H9 (cell line): ENCODE measurements around the gene PIP5K1A. TPM values are rescaled to one million over a fixed set of nuclear protein-coding genes. Genes with fewer than 3 reads are reported as not detected.

ENCODE experiments used
- DNase-seq: peaks from one replicate; pipeline ENCODE4 v3.0.0-alpha.2; 2017
- H2AFZ ChIP-seq: one replicate; pipeline ENCODE4 v1.6.1; 2013; ENCODE audit warnings: mild to moderate bottlenecking, low read length, control low read depth, moderate library complexity
- H2AK5ac ChIP-seq: 2 replicates; pipeline ENCODE4 v1.6.1; 2013; ENCODE audit warnings: low read length, control low read depth, mixed read lengths; ENCODE audit not compliant: insufficient read length
- H2BK120ac ChIP-seq: one replicate; pipeline ENCODE4 v1.6.1; 2013; ENCODE audit warnings: low read depth, mild to moderate bottlenecking, low read length, control low read depth, inconsistent platforms; ENCODE audit not compliant: poor library complexity, severe bottlenecking
- H2BK12ac ChIP-seq: 2 replicates; pipeline ENCODE4 v1.6.1; 2013; ENCODE audit warnings: low read length, control low read depth, mixed read lengths, low read depth; ENCODE audit not compliant: insufficient read length
- H2BK15ac ChIP-seq: 2 replicates; pipeline ENCODE4 v1.6.1; 2013; ENCODE audit warnings: low read depth, low read length, control low read depth
- H2BK20ac ChIP-seq: one replicate; pipeline ENCODE4 v1.6.1; 2013; ENCODE audit warnings: low read depth, mild to moderate bottlenecking, low read length, control low read depth, inconsistent platforms; ENCODE audit not compliant: poor library complexity, severe bottlenecking
- H2BK5ac ChIP-seq: 2 replicates; pipeline ENCODE4 v1.6.1; 2013; ENCODE audit warnings: low read length, control low read depth, mixed read lengths; ENCODE audit not compliant: insufficient read length
- H3K14ac ChIP-seq: 2 replicates; pipeline ENCODE4 v1.6.1; 2013; ENCODE audit warnings: low read length, control low read depth; ENCODE audit not compliant: insufficient read depth
- H3K18ac ChIP-seq: 2 replicates; pipeline ENCODE4 v1.6.1; 2013; ENCODE audit warnings: low read depth, mild to moderate bottlenecking, mixed read lengths, low read length, control low read depth; ENCODE audit not compliant: insufficient read length
- H3K23ac ChIP-seq: 2 replicates; pipeline ENCODE4 v1.6.1; 2013; ENCODE audit warnings: low read length, control low read depth, mixed read lengths, low read depth; ENCODE audit not compliant: insufficient read length
- H3K23me2 ChIP-seq: 2 replicates; pipeline ENCODE4 v1.6.1; 2013; ENCODE audit warnings: low read depth, mild to moderate bottlenecking, mixed read lengths, low read length, control low read depth; ENCODE audit not compliant: insufficient read length, poor library complexity, severe bottlenecking
- H3K27ac ChIP-seq: 2 replicates; pipeline ENCODE4 v1.5.1; 2013; ENCODE audit warnings: low read length, control low read depth, mixed read lengths, low read depth; ENCODE audit not compliant: insufficient read length
- H3K27me3 ChIP-seq: 2 replicates; pipeline ENCODE4 v1.6.1; 2013; ENCODE audit warnings: low read length, control low read depth, inconsistent platforms; ENCODE audit not compliant: insufficient read depth
- H3K4ac ChIP-seq: 2 replicates; pipeline ENCODE4 v1.6.1; 2013; ENCODE audit warnings: low read depth, mild to moderate bottlenecking, control low read depth, inconsistent platforms, low read length, moderate library complexity
- H3K4me1 ChIP-seq: 2 replicates; pipeline ENCODE4 v1.6.1; 2013; ENCODE audit warnings: low read length, control low read depth, inconsistent platforms; ENCODE audit not compliant: insufficient read depth
- H3K4me2 ChIP-seq: 2 replicates; pipeline ENCODE4 v1.6.1; 2013; ENCODE audit warnings: low read length, control low read depth, mixed read lengths; ENCODE audit not compliant: insufficient read length, insufficient read depth
- H3K56ac ChIP-seq: 2 replicates; pipeline ENCODE4 v1.6.1; 2013; ENCODE audit warnings: low read depth, mild to moderate bottlenecking, mixed read lengths, low read length, control low read depth; ENCODE audit not compliant: insufficient read length
- H3K79me1 ChIP-seq: 2 replicates; pipeline ENCODE4 v1.6.1; 2013; ENCODE audit warnings: low read depth, mild to moderate bottlenecking, moderate library complexity, low read length, control low read depth, inconsistent platforms; ENCODE audit not compliant: insufficient read depth, poor library complexity, severe bottlenecking
- H3K79me2 ChIP-seq: 2 replicates; pipeline ENCODE4 v1.6.1; 2013; ENCODE audit warnings: low read length, control low read depth, inconsistent platforms; ENCODE audit not compliant: insufficient read depth
- H3K9ac ChIP-seq: 2 replicates; pipeline ENCODE4 v1.6.1; 2013; ENCODE audit warnings: low read length, control low read depth, mixed read lengths; ENCODE audit not compliant: insufficient read length; ENCODE audit errors: extremely low read depth
- H3K9me3 ChIP-seq: one replicate; pipeline ENCODE4 v1.6.1; 2013; ENCODE audit warnings: low read depth, low read length, inconsistent platforms; ENCODE audit not compliant: control insufficient read depth
- H3T11ph ChIP-seq: one replicate; pipeline ENCODE4 v1.6.1; 2013; ENCODE audit warnings: mild to moderate bottlenecking, low read length, control low read depth, inconsistent platforms
- H4K20me1 ChIP-seq: one replicate; pipeline ENCODE4 v1.6.1; 2013; ENCODE audit not compliant: control insufficient read depth, insufficient read length, insufficient read depth
- H4K5ac ChIP-seq: 2 replicates; pipeline ENCODE4 v1.6.1; 2013; ENCODE audit warnings: low read depth, mild to moderate bottlenecking, mixed read lengths, low read length, control low read depth; ENCODE audit not compliant: insufficient read length
- H4K8ac ChIP-seq: replicated peaks from 2 replicates; pipeline ENCODE4 v1.6.1; 2013; ENCODE audit warnings: low read length, control low read depth, mixed read lengths, low read depth; ENCODE audit not compliant: insufficient read length
- H4K91ac ChIP-seq: 2 replicates; pipeline ENCODE4 v1.6.1; 2013; ENCODE audit warnings: low read depth, mild to moderate bottlenecking, moderate library complexity, mixed read lengths, low read length, control low read depth; ENCODE audit not compliant: insufficient read length
- H3K27ac Mint-ChIP-seq, 3 experiments: 2 replicates in 2 of 3; 3 replicates in 1 of 3; pipeline ENCODE4 v1.8.0; 2020 to 2021; ENCODE audit warnings: mixed read lengths in 3 of 3, mild to moderate bottlenecking in 1 of 3, moderate library complexity in 1 of 3
- H3K27me3 Mint-ChIP-seq: 2 replicates; pipeline ENCODE4 v1.8.0; 2021; ENCODE audit warnings: low read depth, mild to moderate bottlenecking, moderate library complexity, mixed read lengths
- H3K36me3 Mint-ChIP-seq, 3 experiments: 2 replicates in 2 of 3; 3 replicates in 1 of 3; pipeline ENCODE4 v1.8.0; 2020 to 2021; ENCODE audit warnings: low read depth in 3 of 3, mixed read lengths in 3 of 3; ENCODE audit not compliant: insufficient read depth in 1 of 3
- H3K4me1 Mint-ChIP-seq, 2 experiments: 2 replicates each; pipeline ENCODE4 v1.8.0; 2020; ENCODE audit warnings: mixed read lengths in 2 of 2
- H3K4me3 Mint-ChIP-seq, 2 experiments: 2 replicates in 1 of 2; 3 replicates in 1 of 2; pipeline ENCODE4 v1.8.0; 2020 to 2021; ENCODE audit warnings: mild to moderate bottlenecking in 2 of 2, mixed read lengths in 2 of 2, moderate library complexity in 1 of 2
- H3K9me3 Mint-ChIP-seq, 2 experiments: 2 replicates in 1 of 2; 3 replicates in 1 of 2; pipeline ENCODE4 v1.8.0; 2020; ENCODE audit warnings: mild to moderate bottlenecking in 2 of 2, mixed read lengths in 2 of 2, moderate library complexity in 1 of 2
- WGBS: extraction: QIAGEN DNeasy Blood & Tissue Kit; methylation state at CpG from one replicate; pipeline ENCODE4 v1.1.7; 2013; ENCODE audit warnings: missing lambda C conversion rate, low lambda C conversion rate, mixed read lengths; ENCODE audit not compliant: insufficient read length; ENCODE audit errors: extremely low coverage; 5-methylcytosine and 5-hydroxymethylcytosine counted together
- total RNA-seq: library from RNA; stranded (reverse); gene quantifications from 2 replicates; pipeline ENCODE4 v1.2.1, GENCODE V29; 2021
- TF ChIP-seq, protein P1 (sequence below): fragments of 200-600 bp; sonication (generic); conservative IDR thresholded peaks from 3 replicates; pipeline ENCODE4 v1.8.0; 2021; ENCODE audit warnings: antibody characterized with exemption, mild to moderate bottlenecking

The PIP5K1A gene
- total RNA-seq, 1 experiment from 2014 or later: 94.6 TPM

DNA sequence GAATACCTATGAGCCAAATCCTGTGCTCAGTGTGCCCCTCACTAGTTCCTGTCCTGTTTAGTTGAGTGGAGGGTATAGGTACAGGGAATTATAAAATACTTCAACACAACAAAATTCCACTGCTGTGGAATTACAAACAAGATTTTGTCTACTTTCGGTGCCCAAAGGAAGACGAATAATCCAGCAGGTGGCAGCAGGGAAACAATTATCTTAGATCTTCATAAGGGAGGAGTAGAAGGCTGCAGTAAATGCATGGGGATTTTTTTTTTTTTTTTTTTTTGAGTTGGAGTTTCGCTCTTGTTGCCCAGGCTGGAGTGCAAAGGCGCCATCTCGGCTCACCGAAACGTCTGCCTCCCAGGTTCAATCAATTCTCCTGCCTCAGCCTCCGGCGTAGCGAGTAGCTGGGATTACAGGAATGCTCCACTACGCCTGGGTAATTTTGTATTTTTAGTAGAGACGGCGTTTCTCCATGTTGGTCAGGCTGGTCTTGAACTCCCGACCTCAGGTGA is 2.0 kb upstream of the PIP5K1A start:
- Mint-ChIP-seq H3K9me3 (peaks cover 2% of the 10 kb centered on the region in 2 experiments; a peak in 2 of 5 replicates), H3K4me3 (peak overlapping the region in 1 of 2 experiments; percentile 67; a peak in 2 of 5 replicates), H3K27me3 (peaks cover 6% of the 10 kb centered on the region), H3K4me1 (peaks cover 20 to 23% of the 10 kb centered on the region in 2 experiments), H3K27ac (peak overlapping the region in 1 of 3 experiments; percentile 42; a peak in 1 of 7 replicates), H3K36me3 (peaks cover 3 to 8% (median 4%) of the 10 kb centered on the region in 3 experiments; a peak in 5 of 7 replicates)
- Histone ChIP-seq H3K18ac (no peak overlapping the region), H4K5ac (no peak overlapping the region), H3K79me1 (no peaks in the 10 kb centered on the region), H3K14ac (no peak overlapping the region), H2BK5ac (no peak overlapping the region), H2BK20ac (no peak overlapping the region), H3K23me2 (peaks cover 6% of the 10 kb centered on the region), H3T11ph (no peak overlapping the region), H3K4me2 (no peak overlapping the region), H3K9ac (no peak overlapping the region), H2BK12ac (no peak overlapping the region), H2AFZ (no peak overlapping the region), H4K91ac (no peak overlapping the region), H3K27ac (no peak overlapping the region), H3K23ac (no peak overlapping the region), H3K9me3 (no peaks in the 10 kb centered on the region), H2AK5ac (no peak overlapping the region), H3K56ac (no peak overlapping the region), H4K8ac (no peak overlapping the region), H3K4ac (no peak overlapping the region), H2BK120ac (no peak overlapping the region), H3K79me2 (peaks cover 21% of the 10 kb centered on the region), H2BK15ac (no peak overlapping the region), H4K20me1 (no peaks in the 10 kb centered on the region), H3K4me1 (no peaks in the 10 kb centered on the region), H3K27me3 (no peaks in the 10 kb centered on the region)
- no CpG with 5 or more reads among the region's 14 CpGs for whole genome bisulfite sequencing
- peak; percentile 35 for DNase-seq
- TF ChIP-seq, protein P1, sequence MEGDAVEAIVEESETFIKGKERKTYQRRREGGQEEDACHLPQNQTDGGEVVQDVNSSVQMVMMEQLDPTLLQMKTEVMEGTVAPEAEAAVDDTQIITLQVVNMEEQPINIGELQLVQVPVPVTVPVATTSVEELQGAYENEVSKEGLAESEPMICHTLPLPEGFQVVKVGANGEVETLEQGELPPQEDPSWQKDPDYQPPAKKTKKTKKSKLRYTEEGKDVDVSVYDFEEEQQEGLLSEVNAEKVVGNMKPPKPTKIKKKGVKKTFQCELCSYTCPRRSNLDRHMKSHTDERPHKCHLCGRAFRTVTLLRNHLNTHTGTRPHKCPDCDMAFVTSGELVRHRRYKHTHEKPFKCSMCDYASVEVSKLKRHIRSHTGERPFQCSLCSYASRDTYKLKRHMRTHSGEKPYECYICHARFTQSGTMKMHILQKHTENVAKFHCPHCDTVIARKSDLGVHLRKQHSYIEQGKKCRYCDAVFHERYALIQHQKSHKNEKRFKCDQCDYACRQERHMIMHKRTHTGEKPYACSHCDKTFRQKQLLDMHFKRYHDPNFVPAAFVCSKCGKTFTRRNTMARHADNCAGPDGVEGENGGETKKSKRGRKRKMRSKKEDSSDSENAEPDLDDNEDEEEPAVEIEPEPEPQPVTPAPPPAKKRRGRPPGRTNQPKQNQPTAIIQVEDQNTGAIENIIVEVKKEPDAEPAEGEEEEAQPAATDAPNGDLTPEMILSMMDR: peak; percentile 52; the same call in 2 of the 3 replicates
